Glutamatergic neuron (in vitro differentiated cells): ENCODE results near the gene SYNGR3. TPM values are rescaled to one million over a fixed set of nuclear protein-coding genes. Genes with fewer than 3 reads are reported as not detected.

ENCODE experiments used
- DNase-seq: peaks from one replicate; pipeline ENCODE4 v3.0.0; 2022
- H3K27ac Mint-ChIP-seq: one replicate; pipeline ENCODE4 v1.8.0; 2020; ENCODE audit warnings: mild to moderate bottlenecking, mixed read lengths, inconsistent platforms; ENCODE audit not compliant: unreplicated experiment
- H3K27me3 Mint-ChIP-seq: one replicate; pipeline ENCODE4 v1.8.0; 2020; ENCODE audit warnings: mild to moderate bottlenecking, moderate library complexity, mixed read lengths, inconsistent platforms; ENCODE audit not compliant: unreplicated experiment
- H3K36me3 Mint-ChIP-seq: one replicate; pipeline ENCODE4 v1.8.0; 2020; ENCODE audit warnings: mild to moderate bottlenecking, mixed read lengths, inconsistent platforms; ENCODE audit not compliant: unreplicated experiment
- H3K4me1 Mint-ChIP-seq: one replicate; pipeline ENCODE4 v1.8.0; 2020; ENCODE audit warnings: mild to moderate bottlenecking, low read depth, mixed read lengths, inconsistent platforms; ENCODE audit not compliant: unreplicated experiment
- H3K4me3 Mint-ChIP-seq: one replicate; pipeline ENCODE4 v1.8.0; 2020; ENCODE audit warnings: mild to moderate bottlenecking, mixed read lengths, inconsistent platforms; ENCODE audit not compliant: unreplicated experiment
- H3K9me3 Mint-ChIP-seq: one replicate; pipeline ENCODE4 v1.8.0; 2020; ENCODE audit warnings: mild to moderate bottlenecking, moderate library complexity, mixed read lengths, inconsistent platforms; ENCODE audit not compliant: unreplicated experiment
- CTCF ChIP-seq: fragments of 200-600 bp; sonication (generic); IDR thresholded peaks from one replicate; pipeline ENCODE4 v1.5.0; 2021; ENCODE audit not compliant: partially characterized antibody, unreplicated experiment
- long read RNA-seq: library from polyadenylated mRNA; unstranded; transcript quantifications from one replicate; pipeline ENCODE4 v2.0.0, GENCODE V29; 2020; ENCODE audit not compliant: unreplicated experiment
- total RNA-seq: library from RNA; stranded (reverse); fragmentation: NEBNext Ultra II Directional; extraction: Animal tissue kit (Norgen Biotek cat#: 25700); gene quantifications from one replicate; pipeline ENCODE4 v1.2.1, GENCODE V29; 2021; ENCODE audit not compliant: unreplicated experiment

SYNGR3 gene
- total RNA-seq: 45.7 TPM
- long read RNA-seq, transcript SYNGR3-201 (4 exons, 2,051 nt): major isoform, 12 of 21 reads
- long read RNA-seq, partial matches to known transcripts: 0 of 21 reads
- long read RNA-seq, other reads (novel, unspliced or antisense): 3 of 21 reads

DNA sequence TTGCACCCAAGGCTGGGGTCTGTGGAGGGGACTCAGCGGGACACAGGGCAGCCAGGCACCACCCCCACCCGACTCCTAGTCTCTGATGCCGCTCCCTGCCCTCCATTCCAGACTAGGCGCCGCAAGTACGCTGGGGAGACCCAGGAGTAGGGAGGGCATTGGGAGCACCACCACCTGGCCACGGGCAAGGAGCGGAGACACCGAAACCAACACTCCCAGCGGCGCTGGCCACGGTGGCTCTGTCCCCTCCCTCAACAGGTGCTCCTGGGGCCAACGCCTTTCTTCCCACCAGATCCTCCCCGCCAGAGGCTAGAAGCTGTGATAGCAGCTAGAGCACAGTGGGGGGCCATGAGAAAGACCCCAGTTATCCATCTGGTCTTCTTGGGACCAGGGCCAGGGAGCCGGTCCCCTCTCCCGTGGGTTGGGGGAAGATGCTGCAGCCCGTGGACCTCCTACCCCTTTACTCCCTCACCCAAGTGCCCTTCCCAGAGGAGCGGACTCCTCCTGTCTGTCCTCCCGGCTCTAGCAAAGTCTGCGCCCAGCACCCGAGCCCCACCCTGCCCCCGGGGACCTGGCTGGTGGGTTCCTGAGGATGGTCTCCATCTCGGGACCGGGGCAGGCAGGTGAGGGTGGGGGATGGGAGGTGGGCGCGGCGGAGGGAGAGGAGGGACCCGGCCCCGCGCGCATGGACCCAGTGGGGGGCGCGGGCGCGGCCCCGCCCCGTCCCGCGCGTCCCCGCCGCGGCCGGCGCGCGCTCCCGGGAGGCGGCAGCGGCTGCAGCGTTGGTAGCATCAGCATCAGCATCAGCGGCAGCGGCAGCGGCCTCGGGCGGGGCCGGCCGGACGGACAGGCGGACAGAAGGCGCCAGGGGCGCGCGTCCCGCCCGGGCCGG is at the start of gene SYNGR3:
Gene SYNGR3 (plus strand): TSS at position 762 of the 892 bp plus-strand sequence. CDS start 133 bp downstream, outside the sequence.
- Mint-ChIP-seq H3K27me3 (peaks cover 19% of the 10 kb centered on the region), H3K27ac (peak within 1 kb of the TSS; percentile 66), H3K4me3 (peak within 1 kb of the TSS; percentile 83)

DNA sequence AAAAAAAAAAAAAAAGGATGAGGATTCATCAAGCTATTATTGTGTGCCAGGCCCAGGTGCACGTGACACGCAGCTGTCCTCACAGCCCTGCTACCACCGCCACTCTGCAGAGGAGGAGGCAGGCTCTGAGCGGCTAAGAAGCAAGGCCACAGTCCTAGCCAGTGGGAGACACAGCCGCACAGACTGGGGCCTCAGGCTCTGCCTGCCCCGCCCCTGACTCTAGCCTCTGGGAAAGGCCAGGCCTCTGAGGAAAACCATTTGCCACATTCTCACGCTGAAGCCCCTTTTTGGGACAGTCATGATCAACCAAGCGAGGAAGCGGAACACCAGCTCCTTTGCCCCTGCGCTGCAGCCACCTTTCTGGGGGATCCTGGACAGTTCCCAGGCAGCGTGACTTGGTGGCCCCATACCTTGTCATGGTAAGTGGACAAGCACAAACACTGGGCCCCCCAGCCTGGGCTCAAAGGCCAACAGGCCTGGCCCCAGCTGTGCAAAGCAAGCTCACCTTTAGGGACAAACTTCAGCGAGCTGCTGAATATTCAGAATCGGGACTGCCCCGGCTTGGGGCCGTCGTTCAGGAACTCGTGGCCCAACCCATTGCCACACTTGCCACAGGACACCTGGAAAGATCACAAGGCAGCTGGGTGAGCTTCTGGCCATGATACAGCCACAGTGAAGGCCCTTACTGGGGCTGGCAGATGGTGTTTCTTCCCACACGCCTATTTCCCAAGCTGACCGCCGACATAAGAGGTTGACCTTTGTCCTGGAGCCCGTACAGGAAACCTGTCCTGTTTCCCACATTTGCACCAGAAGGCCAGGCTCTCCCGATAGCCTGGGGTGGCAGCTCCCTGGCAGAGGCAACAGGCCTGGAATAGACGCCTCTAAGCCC is 49.3 kb upstream of the SYNGR3 start:
- H3K36me3 Mint-ChIP-seq: no peaks in the 10 kb centered on the region
- no peak overlapping the region for H3K4me3 Mint-ChIP-seq
- no peak for TF ChIP-seq CTCF
- peaks cover 1% of the 10 kb centered on the region for H3K27me3 Mint-ChIP-seq
- peaks cover 3% of the 10 kb centered on the region for H3K9me3 Mint-ChIP-seq
- H3K4me1 Mint-ChIP-seq: peaks cover 10% of the 10 kb centered on the region
- no peak for DNase-seq
- H3K27ac Mint-ChIP-seq: peak overlapping the region; percentile 84

More for the DNA sequence above, at the start of gene SYNGR3:
- TF ChIP-seq CTCF: no peak
- no peak for DNase-seq
- Mint-ChIP-seq H3K4me1 (peaks cover 5% of the 10 kb centered on the region), H3K36me3 (no peaks in the 10 kb centered on the region), H3K9me3 (peaks cover 16% of the 10 kb centered on the region)

DNA sequence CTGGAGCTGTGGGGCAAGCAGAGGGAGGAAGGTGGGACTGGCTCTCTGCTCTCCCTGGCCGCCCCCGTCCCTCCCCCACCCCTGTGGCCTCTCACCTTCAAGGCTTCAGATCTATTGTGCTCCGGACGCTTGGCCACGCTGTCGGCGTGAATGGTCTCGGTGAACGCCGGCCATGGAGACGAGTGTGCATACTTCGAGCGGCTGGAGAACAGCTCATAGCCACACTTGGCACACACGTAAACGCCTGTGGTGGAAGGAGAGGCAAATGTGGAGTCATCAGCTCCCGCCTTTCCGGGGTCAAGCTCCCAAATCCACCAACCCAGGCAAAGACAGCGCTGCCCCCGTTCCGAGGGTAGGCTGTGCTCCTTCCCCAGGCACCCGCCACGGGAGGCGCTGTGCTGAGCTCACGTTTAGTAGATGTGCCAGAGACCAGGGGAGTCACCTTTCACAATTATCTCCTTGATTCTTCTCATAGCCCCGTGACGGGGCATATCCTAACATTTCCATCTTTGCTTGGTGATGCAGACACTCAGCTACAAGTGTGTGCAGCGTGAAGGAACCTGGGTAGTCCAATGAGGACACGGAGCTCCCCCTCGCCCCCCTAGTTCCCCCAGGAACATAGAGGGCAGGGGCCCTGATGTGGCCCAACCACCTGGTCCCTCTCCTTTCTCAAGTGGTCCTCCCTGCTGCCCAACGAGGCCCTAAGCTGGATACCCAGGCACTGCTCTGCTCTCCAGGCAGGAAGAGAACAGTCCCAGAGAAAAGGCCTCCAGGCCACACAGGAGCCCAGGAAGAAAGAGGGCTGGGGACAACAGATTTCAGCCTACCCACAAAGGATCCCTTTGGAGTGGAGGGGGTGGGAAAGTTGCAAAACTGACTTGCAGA is 48.4 kb upstream of the SYNGR3 start:
- TF ChIP-seq CTCF: no peak
- Mint-ChIP-seq H3K4me3 (peak overlapping the region; percentile 82), H3K27ac (peak overlapping the region; percentile 84), H3K27me3 (peaks cover 1% of the 10 kb centered on the region), H3K4me1 (peaks cover 10% of the 10 kb centered on the region), H3K36me3 (no peaks in the 10 kb centered on the region), H3K9me3 (peaks cover 3% of the 10 kb centered on the region)
- DNase-seq: peak; percentile 60

- no peaks in the 10 kb centered on the region for H3K36me3 Mint-ChIP-seq
- peak overlapping the region; percentile 82 for H3K4me3 Mint-ChIP-seq
- peaks cover 3% of the 10 kb centered on the region for H3K9me3 Mint-ChIP-seq
- H3K4me1 Mint-ChIP-seq: peaks cover 10% of the 10 kb centered on the region
- DNase-seq: no peak
- H3K27me3 Mint-ChIP-seq: peaks cover 1% of the 10 kb centered on the region
- peak overlapping the region; percentile 59 for H3K27ac Mint-ChIP-seq
- TF ChIP-seq CTCF: no peak
These were observed 47.5 kb upstream of the SYNGR3 start for GRCh38 chr16:1942047-1942809.
